ENCODE data around the gene C20orf204. TPM values are rescaled to one million over a fixed set of nuclear protein-coding genes. Genes with fewer than 3 reads are reported as not detected.
A peak's percentile ranks its signal among the peaks of the same experiment; 100 is the strongest.

Gene C20orf204
- total and polyA plus RNA-seq, 4 donors: 0.07 to 0.59 (median 0.12) TPM

DNA sequence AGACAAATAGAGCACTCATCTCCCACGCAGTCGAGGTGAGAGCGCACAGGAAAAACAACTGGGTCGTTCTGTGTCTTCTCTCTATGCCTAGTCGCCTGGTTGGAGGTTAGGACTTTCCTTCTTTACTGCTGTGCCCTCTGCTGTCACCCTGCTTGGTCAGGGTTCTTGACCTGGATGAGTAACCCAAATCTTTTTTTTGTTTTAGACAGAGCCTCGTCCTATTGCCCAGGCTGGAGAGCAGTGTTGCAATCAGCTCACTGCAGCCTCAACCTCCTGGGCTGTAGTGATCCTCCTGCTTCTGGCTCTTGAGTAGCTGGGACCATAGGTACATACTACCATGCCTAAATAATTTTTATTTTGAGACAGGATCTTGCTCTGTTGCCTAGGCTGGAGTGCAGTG, 30.6 kb upstream of the C20orf204 start:
- Histone ChIP-seq H3K4me3 (ENCODE audit: low read depth in 1 of 3, low read length in 3 of 3) (no peak overlapping the region), H3K27me3 (ENCODE audit: control insufficient read depth in 4 of 4, insufficient read depth in 4 of 4, low read length in 3 of 4) (no peaks in the 10 kb centered on the region), H3K9me3 (ENCODE audit: control insufficient read depth in 4 of 4, low read length in 3 of 4) (no peaks in the 10 kb centered on the region), H3K36me3 (ENCODE audit: control insufficient read depth in 4 of 4, insufficient read depth in 3 of 4, low read depth in 1 of 4, low read length in 3 of 4) (peaks cover 12 to 66% (median 47%) of the 10 kb centered on the region in 4 donors), H3K9ac (ENCODE audit: low read depth in 1 of 2, low read length in 2 of 2) (no peak overlapping the region), H3K4me1 (ENCODE audit: control insufficient read depth in 4 of 4, insufficient read depth in 4 of 4, low read length in 3 of 4) (no peaks in the 10 kb centered on the region), H3K27ac (ENCODE audit: low read depth in 1 of 2, low read length in 2 of 2) (no peak overlapping the region)
- TF ChIP-seq RXRA (IDR thresholded peaks at IDR 0.05): peak in 1 of 2 donors; percentile 31
- TF ChIP-seq YY1 (IDR thresholded peaks at IDR 0.05): no peak
- TF ChIP-seq HNF4A (conservative IDR thresholded peaks at IDR 0.05): peak in 1 of 2 donors; percentile 16
- TF ChIP-seq, protein P1, sequence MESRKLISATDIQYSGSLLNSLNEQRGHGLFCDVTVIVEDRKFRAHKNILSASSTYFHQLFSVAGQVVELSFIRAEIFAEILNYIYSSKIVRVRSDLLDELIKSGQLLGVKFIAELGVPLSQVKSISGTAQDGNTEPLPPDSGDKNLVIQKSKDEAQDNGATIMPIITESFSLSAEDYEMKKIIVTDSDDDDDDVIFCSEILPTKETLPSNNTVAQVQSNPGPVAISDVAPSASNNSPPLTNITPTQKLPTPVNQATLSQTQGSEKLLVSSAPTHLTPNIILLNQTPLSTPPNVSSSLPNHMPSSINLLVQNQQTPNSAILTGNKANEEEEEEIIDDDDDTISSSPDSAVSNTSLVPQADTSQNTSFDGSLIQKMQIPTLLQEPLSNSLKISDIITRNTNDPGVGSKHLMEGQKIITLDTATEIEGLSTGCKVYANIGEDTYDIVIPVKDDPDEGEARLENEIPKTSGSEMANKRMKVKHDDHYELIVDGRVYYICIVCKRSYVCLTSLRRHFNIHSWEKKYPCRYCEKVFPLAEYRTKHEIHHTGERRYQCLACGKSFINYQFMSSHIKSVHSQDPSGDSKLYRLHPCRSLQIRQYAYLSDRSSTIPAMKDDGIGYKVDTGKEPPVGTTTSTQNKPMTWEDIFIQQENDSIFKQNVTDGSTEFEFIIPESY (IDR thresholded peaks at IDR 0.05): no peak
- no peak for TF ChIP-seq REST (IDR thresholded peaks at IDR 0.05)
- TF ChIP-seq EGR1 (IDR thresholded peaks at IDR 0.05; ENCODE audit: low read depth in 2 of 2): no peak
- no peak for TF ChIP-seq NR2F2 (IDR thresholded peaks at IDR 0.05)
- WGBS: 77% methylated on average over 6 of the region's 6 CpGs
- no peak for DNase-seq (ENCODE audit: low spot score)

- DNase-seq (ENCODE audit: low spot score): no peak
- Histone ChIP-seq H3K27ac (ENCODE audit: low read depth in 1 of 2, low read length in 2 of 2) (no peak overlapping the region), H3K4me1 (ENCODE audit: control insufficient read depth in 4 of 4, insufficient read depth in 4 of 4, low read length in 3 of 4) (no peaks in the 10 kb centered on the region), H3K27me3 (ENCODE audit: control insufficient read depth in 4 of 4, insufficient read depth in 4 of 4, low read length in 3 of 4) (no peaks in the 10 kb centered on the region), H3K9me3 (ENCODE audit: control insufficient read depth in 4 of 4, low read length in 3 of 4) (no peaks in the 10 kb centered on the region), H3K36me3 (ENCODE audit: control insufficient read depth in 4 of 4, insufficient read depth in 3 of 4, low read depth in 1 of 4, low read length in 3 of 4) (peaks cover 5 to 68% (median 50%) of the 10 kb centered on the region in 4 donors), H3K4me3 (ENCODE audit: low read depth in 1 of 3, low read length in 3 of 3) (no peak overlapping the region), H3K9ac (ENCODE audit: low read depth in 1 of 2, low read length in 2 of 2) (no peak overlapping the region)
- TF ChIP-seq, protein P2, sequence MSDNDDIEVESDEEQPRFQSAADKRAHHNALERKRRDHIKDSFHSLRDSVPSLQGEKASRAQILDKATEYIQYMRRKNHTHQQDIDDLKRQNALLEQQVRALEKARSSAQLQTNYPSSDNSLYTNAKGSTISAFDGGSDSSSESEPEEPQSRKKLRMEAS (IDR thresholded peaks at IDR 0.05): no peak
- no peak for TF ChIP-seq SP1 (IDR thresholded peaks at IDR 0.05)
- TF ChIP-seq EGR1 (IDR thresholded peaks at IDR 0.05; ENCODE audit: low read depth in 2 of 2): no peak
- TF ChIP-seq GABPA (IDR thresholded peaks at IDR 0.05 in 1 of 2, conservative IDR thresholded peaks at IDR 0.05 in 1 of 2): no peak
- no peak for TF ChIP-seq FOXA1 (IDR thresholded peaks at IDR 0.05)
- no peak for TF ChIP-seq RAD21 (IDR thresholded peaks at IDR 0.05)
- no peak for TF ChIP-seq REST (IDR thresholded peaks at IDR 0.05)
- TF ChIP-seq NR2F2 (IDR thresholded peaks at IDR 0.05): no peak
- no peak for TF ChIP-seq YY1 (IDR thresholded peaks at IDR 0.05)
- no peak for TF ChIP-seq TAF1 (conservative IDR thresholded peaks at IDR 0.05)
- TF ChIP-seq RXRA (IDR thresholded peaks at IDR 0.05): no peak
- no peak for TF ChIP-seq JUND (IDR thresholded peaks at IDR 0.05)
- TF ChIP-seq, protein P1 (IDR thresholded peaks at IDR 0.05): no peak
- no peak for TF ChIP-seq CTCF (IDR thresholded peaks at IDR 0.05; ENCODE audit: low read depth, low read length, missing input control)
- TF ChIP-seq HNF4A (conservative IDR thresholded peaks at IDR 0.05): no peak
- WGBS: 87% methylated on average over 10 of the region's 10 CpGs
Measured at GRCh38 chr20:64006490-64006889, 29.5 kb upstream of the C20orf204 start.
